GM23248 (cell line): ENCODE results near the gene PIP4K2C.

Experiments used
- EZH2 ChIP-seq: fragments of 200-600 bp; sonication (generic); IDR thresholded peaks from 2 replicates; pipeline ENCODE4 v1.6.1; 2018; ENCODE audit warnings: antibody characterized with exemption, mild to moderate bottlenecking; ENCODE audit not compliant: insufficient read depth, poor library complexity, severe bottlenecking
- EZH2phosphoT487 ChIP-seq: fragments of 200-600 bp; sonication (generic); IDR thresholded peaks from 2 replicates; pipeline ENCODE4 v1.6.1; 2018; ENCODE audit warnings: antibody characterized with exemption, moderate library complexity, mild to moderate bottlenecking, low read depth; ENCODE audit not compliant: insufficient read depth

DNA sequence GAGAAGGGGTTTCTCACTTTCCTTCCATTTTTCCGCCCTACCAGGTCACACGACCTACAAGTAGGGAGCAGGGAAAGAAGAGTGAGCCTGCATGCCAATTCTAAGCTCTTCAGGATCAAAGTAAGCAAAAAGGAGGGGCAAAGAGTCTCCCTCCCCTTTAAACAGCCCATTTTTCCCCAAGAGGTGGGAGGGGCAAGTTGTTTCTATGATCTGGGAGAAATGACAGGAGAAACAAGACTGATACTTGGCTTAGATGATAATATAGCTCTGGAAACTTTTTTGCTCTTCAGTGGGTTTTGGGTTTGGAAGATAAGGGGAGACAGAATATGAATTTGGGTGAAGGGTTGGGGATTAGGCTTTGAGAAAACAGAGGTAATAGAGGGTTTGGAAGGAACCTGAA is 15.4 kb downstream of the PIP4K2C start:
- no peak for TF ChIP-seq EZH2
- no peak for TF ChIP-seq EZH2phosphoT487
